ENCODE results near the gene KAT7. TPM values are rescaled to one million over a fixed set of nuclear protein-coding genes. Genes with fewer than 3 reads are reported as not detected.
A peak's percentile ranks its signal among the peaks of the same experiment; 100 is the strongest.

The KAT7 gene
- total and polyA plus RNA-seq, 11 donors = 10.1 to 80.9 (median 52.7) TPM

GRCh38 chr17:49747632-49748031 lies 40.8 kb upstream of the KAT7 start:
- peak overlapping the region in 1 of 12 donors; percentile 76 for H3K27ac ChIP-seq
- ATAC-seq (no peak), DNase-seq (no peak)
- H3K27me3 ChIP-seq = no peaks in the 10 kb centered on the region
- intact Hi-C loops (cut with DNase I) = no loop called here
- H3K36me3 ChIP-seq = peaks cover 0 to 6% (median 0%) of the 10 kb centered on the region in 9 donors
- H3K4me1 ChIP-seq = peaks cover 0 to 80% (median 25%) of the 10 kb centered on the region in 12 donors
- 62 to 84% (median 75%) methylated on average over 1 of the region's 1 CpG for WGBS, 4 donors
- TF ChIP-seq POLR2A (IDR thresholded peaks at IDR 0.05) = no peak
- TF ChIP-seq CTCF (IDR thresholded peaks at IDR 0.05) = no peak
- no peak overlapping the region for H3K4me3 ChIP-seq
- H3K9me3 ChIP-seq = no peaks in the 10 kb centered on the region

- intact Hi-C loops (cut with DNase I) = no loop called here
- 78 to 90% (median 87%) methylated on average over 3 of the region's 3 CpGs for WGBS, 4 donors
- ATAC-seq (no peak), DNase-seq (no peak)
- Histone ChIP-seq H3K4me3 (no peak overlapping the region), H3K27me3 (no peaks in the 10 kb centered on the region), H3K4me1 (peaks cover 0 to 79% (median 23%) of the 10 kb centered on the region in 12 donors), H3K36me3 (peaks cover 0 to 6% (median 0%) of the 10 kb centered on the region in 9 donors), H3K27ac (peak overlapping the region in 1 of 12 donors; percentile 76), H3K9me3 (no peaks in the 10 kb centered on the region)
- TF ChIP-seq CTCF (IDR thresholded peaks at IDR 0.05) (no peak), POLR2A (IDR thresholded peaks at IDR 0.05) (no peak)
Measured at GRCh38 chr17:49748223-49748622, 40.3 kb upstream of the KAT7 start.

- Histone ChIP-seq H3K9me3 (no peaks in the 10 kb centered on the region), H3K27ac (peak overlapping the region in 1 of 12 donors; percentile 76), H3K4me1 (peaks cover 0 to 79% (median 26%) of the 10 kb centered on the region in 12 donors), H3K36me3 (peaks cover 0 to 6% (median 0%) of the 10 kb centered on the region in 9 donors), H3K4me3 (no peak overlapping the region), H3K27me3 (no peaks in the 10 kb centered on the region)
- intact Hi-C loops (cut with DNase I) = no loop called here
- TF ChIP-seq POLR2A (IDR thresholded peaks at IDR 0.05) (no peak), CTCF (IDR thresholded peaks at IDR 0.05) (no peak)
- ATAC-seq (no peak), DNase-seq (no peak)
- WGBS, 4 donors = 80 to 98% (median 96%) methylated on average over 7 of the region's 7 CpGs
Measured at GRCh38 chr17:49748791-49749190, 39.7 kb upstream of the KAT7 start.

- no peak for TF ChIP-seq POLR2A (IDR thresholded peaks at IDR 0.05)
- no peak for TF ChIP-seq CTCF (IDR thresholded peaks at IDR 0.05)
Measured at GRCh38 chr17:49749730-49750129, 38.8 kb upstream of the KAT7 start.

More at GRCh38 chr17:49749730-49750129, 38.8 kb upstream of the KAT7 start:
- intact Hi-C loops (cut with DNase I) = no loop called here
- Histone ChIP-seq H3K4me1 (peaks cover 0 to 79% (median 30%) of the 10 kb centered on the region in 12 donors), H3K36me3 (peaks cover 0 to 6% (median 0%) of the 10 kb centered on the region in 9 donors), H3K4me3 (no peak overlapping the region), H3K9me3 (no peaks in the 10 kb centered on the region), H3K27ac (peak overlapping the region in 1 of 12 donors; percentile 76), H3K27me3 (no peaks in the 10 kb centered on the region)
- ATAC-seq (no peak), DNase-seq (no peak)
- WGBS, 4 donors = 91 to 96% (median 94%) methylated on average over 3 of the region's 3 CpGs

Measured in heart left ventricle (tissue), 16 donors.